G401.6 (cell line): ENCODE data around the gene CFAP97D2.
"Not testable (repeated sequence)": the region's sequence is repeated elsewhere in the genome, so short reads cannot be mapped to it uniquely, and the experiment has no call there.

Source experiments
- FAIRE-seq: peaks from 2 replicates; lab custom pipeline; 2012; peaks lifted over from hg19 to GRCh38; lab: Jason Lieb, UNC

CFAP97D2 gene

DNA sequence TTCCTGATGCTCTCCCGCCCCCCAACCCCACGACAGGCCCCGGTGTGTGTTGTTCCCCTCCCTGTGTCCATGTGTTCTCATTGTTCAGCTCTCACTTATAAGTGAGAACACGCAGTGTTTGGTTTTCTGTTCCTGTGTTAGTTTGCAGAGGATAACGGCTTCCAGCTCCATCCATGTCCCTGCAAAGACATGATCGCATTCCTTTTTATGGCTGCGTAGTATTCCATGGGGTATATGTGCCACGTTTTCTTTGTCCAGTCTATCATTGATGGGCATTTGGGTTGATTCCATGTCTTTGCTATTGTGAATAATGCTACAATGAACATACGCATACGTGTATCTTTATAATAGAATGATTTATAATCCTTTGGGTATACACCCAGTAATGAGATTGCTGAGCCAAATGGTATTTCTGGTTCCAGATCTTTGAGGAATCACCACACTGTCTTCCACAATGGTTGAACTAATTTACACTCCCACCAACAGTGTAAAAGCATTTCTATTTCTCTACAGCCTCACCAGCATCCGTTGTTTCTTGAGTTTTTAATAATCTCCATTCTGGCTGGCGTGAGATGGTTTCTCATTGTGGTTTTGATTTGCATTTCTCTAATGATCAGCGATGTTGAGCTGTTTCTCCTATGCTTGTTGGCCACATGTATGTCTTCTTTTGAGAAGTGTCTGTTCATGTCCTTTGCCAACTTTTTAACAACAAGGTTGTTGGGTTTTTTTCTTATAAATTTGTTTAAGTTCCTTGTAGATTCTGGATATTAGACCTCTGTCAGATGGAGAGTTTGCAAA is 20.0 kb upstream of the CFAP97D2 start:
- not testable (repeated sequence) for FAIRE-seq

- FAIRE-seq, result no peak
Observed at GRCh38 chr13:114161028-114161556, 18.0 kb upstream of the CFAP97D2 start.

DNA sequence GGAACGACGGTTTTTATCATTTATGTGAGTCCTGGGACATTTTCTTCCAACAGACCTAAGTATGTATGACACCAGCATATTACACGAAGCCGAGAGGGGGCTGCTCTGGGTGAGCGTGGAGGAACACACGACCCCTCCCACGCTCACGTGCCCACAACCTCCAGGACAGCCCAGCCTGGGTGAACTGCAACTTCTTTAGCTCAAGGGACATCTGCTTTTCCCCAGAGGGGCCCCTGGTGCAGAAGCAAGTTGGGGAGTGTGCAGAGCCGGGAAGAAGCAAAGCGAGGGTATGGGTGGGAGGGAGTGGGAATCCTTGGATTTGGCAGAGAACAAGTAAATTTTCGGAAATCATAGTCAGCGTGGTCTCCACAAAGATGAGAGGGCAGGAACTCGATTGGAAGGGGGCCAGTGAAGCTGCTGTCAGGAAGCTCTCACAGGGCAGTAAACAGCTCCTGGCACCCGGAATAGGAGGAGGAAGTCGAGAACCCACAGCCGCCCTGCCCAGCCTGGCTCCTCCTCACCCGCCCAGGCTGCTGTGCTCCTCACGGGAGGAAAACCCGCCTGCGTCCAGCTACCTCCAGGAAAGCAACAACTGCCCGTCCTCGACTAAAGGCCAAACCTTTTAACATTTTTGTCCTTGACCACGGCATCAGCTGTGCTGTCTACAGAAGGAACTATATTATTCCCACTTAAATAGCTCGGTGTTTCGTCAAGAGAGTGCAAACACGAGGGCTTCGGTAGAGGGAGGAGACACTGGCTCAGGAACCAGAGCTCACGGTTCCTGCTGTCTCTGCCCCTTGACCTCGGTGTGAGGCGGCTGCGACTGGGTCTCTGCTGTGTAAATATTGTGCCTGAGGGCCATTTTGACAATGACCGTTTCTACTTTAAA is 17.2 kb upstream of the CFAP97D2 start:
- FAIRE-seq, result no peak

DNA sequence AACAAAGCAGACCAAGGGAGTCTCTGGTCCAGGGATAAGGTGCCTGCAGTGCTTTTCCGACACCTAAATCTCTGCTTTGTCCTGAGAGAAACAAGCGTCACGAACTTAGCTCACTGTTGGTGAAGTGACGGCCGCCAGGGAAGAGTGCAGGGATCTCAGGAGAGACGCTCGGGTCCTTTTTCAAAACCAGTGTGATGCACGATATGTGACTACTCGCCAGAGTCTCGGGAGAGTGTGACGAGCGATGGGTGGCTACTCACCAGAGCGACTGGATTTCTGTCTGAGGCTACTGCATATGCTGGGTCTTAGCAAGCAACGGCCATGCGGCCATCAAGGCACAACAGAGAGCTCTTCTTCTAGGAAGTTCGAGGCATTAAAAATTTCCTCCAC is 16.5 kb upstream of the CFAP97D2 start:
- no peak for FAIRE-seq

DNA sequence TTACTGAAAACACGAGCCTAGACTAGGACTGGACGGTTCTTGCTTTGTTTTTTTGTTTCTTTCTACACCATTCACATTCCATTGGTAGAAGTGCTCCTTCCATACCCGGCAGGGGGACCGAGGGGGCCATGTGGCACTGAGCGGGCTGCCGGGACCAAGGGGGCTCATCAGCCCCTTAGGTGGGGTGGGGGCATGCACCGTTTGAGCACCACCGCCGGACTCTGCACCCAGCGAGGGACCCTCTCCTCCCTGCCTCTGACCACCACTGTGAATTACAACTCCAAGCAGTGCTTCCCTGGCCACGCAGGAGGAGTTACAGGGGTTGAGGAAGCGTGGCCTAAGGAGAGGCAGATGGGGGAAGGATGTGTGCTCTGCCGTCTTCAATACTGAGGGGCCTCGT is 15.0 kb upstream of the CFAP97D2 start:
- FAIRE-seq, result no peak

GRCh38 chr13:114164681-114165429 is 14.2 kb upstream of the CFAP97D2 start:
- FAIRE-seq, result no peak

GRCh38 chr13:114166381-114167131 is 12.5 kb upstream of the CFAP97D2 start:
- no peak for FAIRE-seq

GRCh38 chr13:114167426-114167825 is 11.6 kb upstream of the CFAP97D2 start:
- no peak for FAIRE-seq

DNA sequence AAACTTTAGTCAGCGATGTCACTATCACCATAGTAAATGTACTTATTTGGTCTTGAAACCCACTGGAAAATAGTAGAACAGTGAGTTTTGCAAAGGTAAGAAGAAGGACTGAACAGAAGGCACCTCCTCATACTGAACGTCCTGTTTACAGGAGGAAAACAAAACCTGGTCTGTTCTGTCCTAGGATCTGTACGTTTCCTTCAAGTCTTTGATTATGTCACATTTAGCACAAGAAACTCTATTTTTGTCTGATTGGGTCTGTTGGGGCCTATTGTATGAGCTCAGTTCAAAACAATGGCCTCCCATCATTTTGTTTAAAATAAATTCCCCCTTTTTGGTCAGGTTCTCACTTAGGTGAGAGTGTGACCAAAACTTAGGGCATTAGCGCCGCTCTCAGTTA is 11.2 kb upstream of the CFAP97D2 start:
- no peak for FAIRE-seq

- no peak for FAIRE-seq
Observed at GRCh38 chr13:114173272-114173671, 5.8 kb upstream of the CFAP97D2 start.

DNA sequence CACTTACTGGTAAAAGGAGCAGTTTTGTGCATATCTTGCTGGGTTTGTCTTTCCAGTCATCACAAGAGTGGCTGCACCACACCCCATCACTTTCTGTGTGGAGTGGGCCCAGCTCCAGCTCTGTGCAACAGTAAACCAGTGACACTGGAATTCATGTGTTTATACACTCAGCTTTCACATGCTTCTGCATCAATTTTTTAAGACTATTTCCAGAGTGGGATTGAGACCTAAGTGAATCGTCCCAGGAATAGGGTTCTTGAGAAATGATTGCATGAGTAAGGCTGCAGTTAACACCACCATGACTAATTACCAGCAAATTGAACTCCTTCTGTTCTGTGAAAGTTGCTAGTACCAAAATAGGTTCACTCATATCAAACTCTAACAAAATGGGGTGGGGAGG is 5.3 kb upstream of the CFAP97D2 start:
- FAIRE-seq, result no peak

- no peak for FAIRE-seq
Observed at GRCh38 chr13:114174529-114174961, 4.5 kb upstream of the CFAP97D2 start.

DNA sequence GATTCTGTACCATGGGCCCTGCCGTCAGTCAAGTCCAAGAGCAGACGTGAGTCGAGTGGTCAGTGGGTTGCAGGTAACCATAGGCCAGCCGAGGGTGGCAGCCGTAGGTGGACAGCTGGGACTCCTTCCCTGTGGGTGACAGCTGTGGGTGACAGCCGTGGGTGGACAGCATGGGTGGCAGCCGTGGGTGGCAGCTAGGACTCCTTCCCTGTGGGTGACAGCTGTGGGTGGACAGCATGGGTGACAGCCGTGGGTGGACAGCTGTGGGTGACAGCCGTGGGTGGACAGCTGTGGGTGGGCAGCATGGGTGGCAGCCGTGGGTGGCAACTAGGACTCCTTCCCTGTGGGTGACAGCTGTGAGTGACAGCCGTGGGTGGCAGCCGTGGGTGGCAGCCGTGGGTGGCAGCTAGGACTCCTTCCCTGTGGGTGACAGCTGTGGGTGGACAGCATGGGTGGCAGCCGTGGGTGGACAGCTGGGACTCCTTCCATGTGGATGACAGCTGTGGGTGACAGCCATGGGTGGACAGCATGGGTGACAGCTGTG is 2.6 kb upstream of the CFAP97D2 start:
- FAIRE-seq, result not testable (repeated sequence)

- FAIRE-seq, result no peak
Observed at GRCh38 chr13:114177245-114178010, 1.6 kb upstream of the CFAP97D2 start.

GRCh38 chr13:114185182-114185971 is 6.3 kb downstream of the CFAP97D2 start:
- FAIRE-seq, result no peak

GRCh38 chr13:114194853-114195252 is 15.8 kb downstream of the CFAP97D2 start:
- FAIRE-seq, result no peak

DNA sequence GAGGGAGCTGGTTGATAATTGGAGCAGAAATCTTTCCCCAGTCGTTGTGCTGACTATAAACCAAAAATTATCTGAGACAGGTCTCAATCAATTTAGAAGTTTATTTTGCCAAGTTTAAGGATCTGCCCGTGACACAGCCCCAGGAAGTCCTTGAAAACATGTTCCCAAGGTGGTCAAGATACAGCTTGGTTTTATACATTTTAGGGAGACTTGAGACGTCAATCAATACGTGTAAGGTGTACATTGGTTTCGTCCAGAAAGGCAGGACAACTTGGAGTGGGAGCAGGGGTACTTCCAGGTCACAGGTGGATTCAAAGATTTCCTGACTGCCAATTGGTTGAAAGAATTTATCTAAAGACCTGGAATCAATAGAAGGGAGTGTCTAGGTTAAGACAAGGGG is 17.6 kb downstream of the CFAP97D2 start:
- FAIRE-seq, result no peak

DNA sequence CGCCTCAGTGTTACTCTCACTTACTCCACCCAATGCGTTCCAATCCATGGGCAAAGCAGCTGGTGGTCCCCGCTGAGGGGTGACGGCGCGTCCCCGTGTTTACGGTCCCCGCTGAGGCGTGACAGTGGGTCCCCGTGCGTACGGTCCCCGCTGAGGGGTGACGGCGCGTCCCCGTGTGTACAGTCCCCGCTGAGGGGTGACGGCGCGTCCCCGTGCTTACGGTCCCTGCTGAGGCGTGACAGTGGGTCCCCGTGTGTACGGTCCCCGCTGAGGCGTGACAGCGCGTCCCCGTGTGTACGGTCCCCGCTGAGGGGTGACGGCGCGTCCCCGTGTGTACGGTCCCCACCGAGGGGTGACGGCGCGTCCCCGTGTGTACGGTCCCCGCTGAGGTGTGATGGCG is 19.5 kb downstream of the CFAP97D2 start:
- no peak for FAIRE-seq

GRCh38 chr13:114199526-114199925 is 20.5 kb downstream of the CFAP97D2 start:
- not testable (repeated sequence) for FAIRE-seq

GRCh38 chr13:114199954-114200353 is 20.9 kb downstream of the CFAP97D2 start:
- FAIRE-seq, result no peak
